HEK293T (cell line): ENCODE data around the gene KCNJ4.

ENCODE experiments used
- CTCF ChIA-PET: fragments of 350-600 bp; formaldehyde crosslinking; extraction: SDS; loops from one replicate; lab custom pipeline; 2021; ENCODE audit warnings: antibody characterized with exemption, inconsistent platforms; lab: Yijun Ruan, JAX
- POLR2A ChIA-PET: fragments of 350-600 bp; formaldehyde crosslinking; extraction: SDS; loops from one replicate; lab custom pipeline; 2020; ENCODE audit warnings: antibody characterized with exemption, inconsistent platforms; lab: Yijun Ruan, JAX
- DNase-seq: peaks from one replicate; pipeline ENCODE4 v3.0.0; 2012; ENCODE audit warnings: mixed read lengths; ENCODE audit errors: extremely low spot score
- ARNT ChIP-seq: fragments of 450-650 bp; IDR thresholded peaks from 2 replicates; pipeline ENCODE4 v1.6.1; 2017; ENCODE audit warnings: mild to moderate bottlenecking
- BHLHE40 ChIP-seq: fragments of 450-650 bp; IDR thresholded peaks from 2 replicates; pipeline ENCODE4 v1.6.1; 2016; ENCODE audit warnings: mild to moderate bottlenecking, moderate library complexity, borderline replicate concordance
- CTBP1 ChIP-seq: fragments of 450-650 bp; IDR thresholded peaks from 2 replicates; pipeline ENCODE4 v1.6.1; 2016; ENCODE audit warnings: borderline replicate concordance
- ELF4 ChIP-seq: fragments of 450-650 bp; IDR thresholded peaks from 2 replicates; pipeline ENCODE4 v1.6.1; 2017; ENCODE audit warnings: antibody characterized with exemption
- FOXA1 ChIP-seq: fragments of 450-650 bp; IDR thresholded peaks from 2 replicates; pipeline ENCODE4 v1.6.1; 2016; ENCODE audit warnings: mild to moderate bottlenecking
- FOXK2 ChIP-seq: fragments of 450-650 bp; IDR thresholded peaks from 2 replicates; pipeline ENCODE4 v1.6.1; 2016; ENCODE audit warnings: mild to moderate bottlenecking
- FOXM1 ChIP-seq: fragments of 450-650 bp; IDR thresholded peaks from 2 replicates; pipeline ENCODE4 v1.6.1; 2017; ENCODE audit warnings: mild to moderate bottlenecking, borderline replicate concordance
- HDGF ChIP-seq: fragments of 450-650 bp; IDR thresholded peaks from 2 replicates; pipeline ENCODE4 v1.6.1; 2017; ENCODE audit warnings: antibody characterized with exemption, borderline replicate concordance
- L3MBTL2 ChIP-seq: fragments of 450-650 bp; conservative IDR thresholded peaks from 2 replicates; pipeline ENCODE4 v1.6.1; 2016; ENCODE audit warnings: mild to moderate bottlenecking
- LEF1 ChIP-seq: fragments of 450-650 bp; IDR thresholded peaks from 2 replicates; pipeline ENCODE4 v1.6.1; 2017; ENCODE audit warnings: mild to moderate bottlenecking, borderline replicate concordance
- NFRKB ChIP-seq: fragments of 450-650 bp; IDR thresholded peaks from 2 replicates; pipeline ENCODE4 v1.6.1; 2016; ENCODE audit warnings: mild to moderate bottlenecking, moderate library complexity
- PKNOX1 ChIP-seq: fragments of 450-650 bp; IDR thresholded peaks from 2 replicates; pipeline ENCODE4 v1.6.1; 2016
- SP1 ChIP-seq: fragments of 450-650 bp; IDR thresholded peaks from 2 replicates; pipeline ENCODE4 v1.6.1; 2017
- TARDBP ChIP-seq: fragments of 450-650 bp; IDR thresholded peaks from 2 replicates; pipeline ENCODE4 v1.6.1; 2016
- ZNF384 ChIP-seq: fragments of 450-650 bp; IDR thresholded peaks from 2 replicates; pipeline ENCODE4 v1.6.1; 2016

KCNJ4 gene

GRCh38 chr22:38468443-38469305 lies 13.7 kb upstream of the KCNJ4 start:
- CTCF ChIA-PET, result interaction anchor here (1.0 kb wide), 2 partner anchors 14 to 34 kb away, joined by 3 read pairs; no protein-coding TSS in a partner anchor
- TF ChIP-seq PKNOX1 (no peak), LEF1 (no peak), FOXA1 (no peak), FOXK2 (no peak), L3MBTL2 (0 out of 2 replicates have a peak, but pooled peaks have one; percentile 15), NFRKB (no peak)
- peak; percentile 76 for DNase-seq
- POLR2A ChIA-PET, result interaction anchor here (0.7 to 1.4 kb wide), 5 partner anchors 9 to 17 kb away, joined by 3 to 7 read pairs (median 3); no protein-coding TSS in a partner anchor

- TF ChIP-seq L3MBTL2 (peak; percentile 31; the same call in 1 of the 2 replicates), FOXM1 (peak; percentile 65; the same call in 1 of the 2 replicates), NFRKB (no peak), LEF1 (no peak)
- POLR2A ChIA-PET, result interaction anchor here (0.7 to 1.4 kb wide), 6 partner anchors 10 to 69 kb away, joined by 3 to 7 read pairs (median 3); no protein-coding TSS in a partner anchor
These were observed 13.0 kb upstream of the KCNJ4 start, which contains the start of gene KDELR3 for GRCh38 chr22:38467904-38468442. KDELR3 (plus strand) TSS chr22:38468096; CDS start chr22:38468234, 138 bp downstream.

GRCh38 chr22:38467438-38467903 lies 12.5 kb upstream of the KCNJ4 start:
- no peak for DNase-seq
- ChIA-PET POLR2A (interaction anchor here (0.7 to 1.4 kb wide), 6 partner anchors 10 to 69 kb away, joined by 3 to 7 read pairs (median 3); no protein-coding TSS in a partner anchor), CTCF (interaction anchor here (0.5 to 1.0 kb wide), 2 partner anchors 15 to 216 kb away, joined by 3 to 4 read pairs; no protein-coding TSS in a partner anchor)
- no peak for TF ChIP-seq LEF1
- TF ChIP-seq PKNOX1, result no peak
- no peak for TF ChIP-seq NFRKB
- TF ChIP-seq HDGF, result no peak
- TF ChIP-seq TARDBP, result no peak
- TF ChIP-seq ZNF384, result no peak
- no peak for TF ChIP-seq CTBP1
- no peak for TF ChIP-seq ELF4
- TF ChIP-seq SP1, result no peak
- no peak for TF ChIP-seq FOXM1

More at GRCh38 chr22:38467904-38468442, 13.0 kb upstream of the KCNJ4 start, which contains the start of gene KDELR3:
- peak; percentile 84 for DNase-seq
- CTCF ChIA-PET, result interaction anchor here (1.0 kb wide), 2 partner anchors 14 to 34 kb away, joined by 3 read pairs; no protein-coding TSS in a partner anchor

GRCh38 chr22:38465673-38466490 lies 10.9 kb upstream of the KCNJ4 start:
- ChIA-PET POLR2A (no interaction called here), CTCF (no interaction called here)
- no peak for DNase-seq
- TF ChIP-seq FOXA1 (no peak), CTBP1 (no peak), HDGF (0 out of 2 replicates have a peak, but pooled peaks have one; percentile 31), LEF1 (no peak)

- DNase-seq, result no peak
- TF ChIP-seq FOXK2, result no peak
- no peak for TF ChIP-seq ARNT
- no peak for TF ChIP-seq LEF1
- no peak for TF ChIP-seq BHLHE40
- no peak for TF ChIP-seq L3MBTL2
- ChIA-PET POLR2A (no interaction called here), CTCF (no interaction called here)
These were observed 10.1 kb upstream of the KCNJ4 start for GRCh38 chr22:38464992-38465672.
